ENCODE results near the gene RAB30. TPM values are rescaled to one million over a fixed set of nuclear protein-coding genes. Genes with fewer than 3 reads are reported as not detected.
"Not testable (repeated sequence)": the region's sequence is repeated elsewhere in the genome, so short reads cannot be mapped to it uniquely, and the experiment has no call there.

The RAB30 gene
- total RNA-seq, 1 donor from 2014 or later, result 11.2 TPM

DNA sequence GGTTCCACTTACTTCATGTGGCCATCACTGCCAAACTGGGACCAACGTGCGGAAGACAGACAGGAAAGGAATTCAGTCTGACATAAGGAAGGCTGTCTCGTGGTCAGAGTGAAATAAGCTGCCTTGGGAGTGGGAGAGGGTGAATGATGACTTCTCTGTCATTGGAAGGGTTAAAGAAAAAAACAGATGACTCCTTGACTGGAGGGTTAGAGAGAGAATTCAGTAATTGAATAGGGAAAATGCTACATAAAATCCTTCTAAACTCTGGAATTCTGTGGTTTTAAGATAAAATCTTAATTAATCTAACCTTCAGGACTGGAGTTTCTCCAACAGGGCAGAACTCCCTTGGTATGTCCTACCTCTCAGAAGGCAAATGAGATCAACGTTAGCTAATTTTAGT, 33.8 kb downstream of the RAB30 start:
- no peak for DNase-seq

DNA sequence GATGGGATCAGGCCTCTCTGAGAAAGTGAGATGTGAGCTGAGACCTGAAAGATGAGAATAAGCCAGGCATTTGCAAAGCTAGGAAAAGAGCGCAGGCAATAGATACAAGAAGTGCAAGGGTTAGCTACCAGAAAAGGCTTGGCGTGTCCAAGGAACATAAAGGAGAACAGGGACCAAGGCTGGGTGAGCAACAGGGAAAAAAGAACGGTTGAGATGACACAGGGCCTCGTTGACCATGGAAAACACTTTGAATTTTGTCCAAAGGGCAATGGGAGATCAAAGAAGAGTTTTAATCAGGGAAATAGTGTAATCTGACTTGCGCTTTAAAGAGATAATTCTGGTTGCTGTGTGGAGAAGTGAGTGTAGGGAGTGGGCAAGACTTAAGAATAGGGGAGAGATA, 35.0 kb downstream of the RAB30 start:
- no peak for DNase-seq

DNA sequence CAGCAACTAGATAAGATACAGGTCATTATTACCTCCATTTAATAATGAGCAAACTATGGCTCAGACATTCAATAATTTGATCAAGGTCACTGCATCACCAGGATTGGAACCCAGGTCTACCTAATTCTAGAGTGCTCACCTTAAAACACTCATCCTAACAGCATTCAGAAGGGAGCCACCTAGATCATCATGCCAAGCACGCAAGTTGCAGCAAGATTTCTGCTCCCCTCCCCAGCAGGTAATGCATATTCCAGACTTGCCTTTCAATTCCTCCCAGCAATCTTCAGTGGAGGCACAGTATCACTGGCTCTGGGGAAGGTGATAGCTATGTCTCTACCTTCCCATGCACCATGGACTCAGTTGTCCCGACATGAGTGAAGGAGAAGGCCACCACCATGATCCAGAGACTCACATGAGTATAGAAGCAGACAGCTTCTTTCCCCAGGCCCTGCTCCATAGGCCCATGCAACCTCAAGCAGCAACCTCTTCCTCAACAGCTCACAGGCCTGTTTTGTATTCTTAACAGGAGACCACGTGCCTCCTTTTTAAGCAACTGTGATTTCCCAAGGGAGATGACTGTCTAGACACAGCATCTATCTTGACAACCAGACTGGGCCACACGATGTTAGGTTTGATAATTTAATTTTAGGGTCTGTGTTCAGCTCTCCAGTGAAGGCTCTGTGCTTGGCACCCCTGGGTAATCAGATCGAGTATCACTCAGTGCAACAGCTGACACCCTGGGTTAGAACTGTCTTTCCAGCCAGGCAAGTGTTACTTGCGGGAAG, 36.4 kb downstream of the RAB30 start:
- no peak for DNase-seq

DNA sequence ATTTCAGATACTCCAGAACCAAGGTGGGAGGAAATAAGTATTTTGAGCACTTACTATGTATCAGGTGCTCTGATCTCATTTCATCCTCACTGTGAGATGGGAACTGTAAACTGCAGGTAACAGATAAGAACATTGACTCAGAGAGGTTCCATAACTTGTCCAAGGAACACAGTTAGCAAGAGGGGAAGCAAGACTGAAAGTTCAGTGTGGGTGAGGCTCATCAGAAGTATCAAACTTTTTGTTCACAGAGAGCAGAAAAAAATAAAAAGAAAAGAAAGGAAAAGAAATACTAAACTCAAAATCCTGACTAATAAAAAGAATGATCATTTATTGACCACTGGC, 37.1 kb downstream of the RAB30 start:
- no peak for DNase-seq

DNA sequence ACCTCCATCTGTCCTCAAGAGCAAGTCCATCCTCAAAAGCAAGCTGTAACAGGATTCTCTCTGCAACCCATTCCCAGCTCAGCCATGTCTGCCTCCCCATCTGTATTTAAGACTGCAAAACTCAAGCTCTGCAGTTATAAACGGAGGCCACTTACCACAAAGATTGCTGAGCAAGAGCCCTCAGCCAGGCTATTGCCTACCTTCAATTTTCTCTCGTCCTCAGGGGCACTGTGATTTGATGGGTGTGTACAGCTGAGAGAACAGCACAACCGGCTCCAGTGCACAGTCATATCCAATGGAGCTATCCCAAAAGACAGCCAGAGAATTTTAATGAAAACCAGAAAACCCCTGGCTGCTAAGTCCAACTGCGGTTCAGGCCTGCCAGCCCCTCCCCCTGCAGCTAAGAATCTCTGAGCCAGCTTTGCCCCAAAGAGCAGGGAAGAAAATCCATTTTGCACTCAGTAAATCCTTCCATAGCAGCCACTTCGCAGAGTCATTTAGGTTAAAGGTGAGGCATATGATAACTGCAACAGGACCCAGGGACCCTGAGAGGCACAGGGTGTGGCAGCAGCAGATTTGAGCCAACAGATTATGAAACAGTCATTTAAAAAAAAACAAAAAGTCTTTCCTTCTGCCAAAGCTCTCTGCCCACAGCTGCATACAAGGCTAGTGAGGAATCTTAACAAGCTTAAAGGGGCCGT, 37.6 kb downstream of the RAB30 start:
- no peak for DNase-seq

DNA sequence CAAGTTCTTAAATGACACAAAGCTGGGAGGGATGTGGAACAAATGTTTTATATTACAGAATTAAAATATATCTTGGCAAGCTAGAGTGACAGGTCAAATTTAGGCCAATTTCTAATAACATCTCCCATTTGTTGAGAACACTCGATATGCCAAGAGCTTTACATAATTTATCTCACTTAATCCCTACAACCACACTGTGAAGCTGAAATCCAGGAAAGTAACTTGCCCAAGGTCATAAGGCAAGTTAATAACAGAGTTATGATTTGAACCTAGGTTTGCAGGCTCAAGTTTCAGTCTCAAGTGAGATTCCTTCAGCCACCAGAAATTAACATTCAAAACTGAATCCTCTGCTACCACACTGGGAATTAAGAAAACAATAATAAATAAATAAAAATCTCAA, 38.3 kb downstream of the RAB30 start:
- no peak for DNase-seq

DNA sequence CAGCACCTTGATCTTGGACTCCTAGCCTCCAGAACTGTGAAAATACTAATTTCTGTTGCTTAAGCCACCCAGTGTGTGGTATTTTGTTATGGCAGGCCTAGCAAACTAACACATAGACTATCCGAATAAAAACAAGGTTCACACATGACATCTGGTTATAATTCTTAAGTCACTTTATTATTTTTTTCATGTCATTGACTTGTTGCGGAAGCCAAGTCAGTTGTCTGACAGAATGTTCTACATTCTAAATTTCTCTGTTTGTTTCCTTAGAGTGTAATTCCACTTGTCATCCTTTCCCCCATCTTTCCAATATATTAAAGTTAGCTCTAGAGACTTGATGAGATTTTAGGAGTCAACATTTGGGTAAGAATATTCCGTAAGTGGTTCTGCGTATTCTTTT, 40.6 kb downstream of the RAB30 start:
- no peak for DNase-seq

DNA sequence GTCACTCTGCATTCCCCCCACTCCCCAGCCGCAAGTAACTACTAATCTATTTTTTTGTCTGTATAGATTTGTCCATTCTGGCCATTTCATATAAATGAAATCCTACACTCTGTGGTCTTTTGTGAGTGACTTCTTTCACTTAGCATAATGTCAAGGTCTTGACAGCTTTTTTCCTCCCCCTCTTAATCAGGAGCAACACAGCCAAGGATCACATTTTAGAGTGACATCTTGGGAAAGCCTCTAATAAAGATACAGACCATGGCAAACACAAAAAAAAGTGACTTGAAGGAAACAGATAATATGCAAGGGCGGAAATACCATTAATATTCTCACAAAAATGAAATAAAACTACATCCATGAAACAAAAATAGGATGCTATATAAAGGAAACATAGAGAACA, 43.9 kb downstream of the RAB30 start:
- DNase-seq, result no peak

DNA sequence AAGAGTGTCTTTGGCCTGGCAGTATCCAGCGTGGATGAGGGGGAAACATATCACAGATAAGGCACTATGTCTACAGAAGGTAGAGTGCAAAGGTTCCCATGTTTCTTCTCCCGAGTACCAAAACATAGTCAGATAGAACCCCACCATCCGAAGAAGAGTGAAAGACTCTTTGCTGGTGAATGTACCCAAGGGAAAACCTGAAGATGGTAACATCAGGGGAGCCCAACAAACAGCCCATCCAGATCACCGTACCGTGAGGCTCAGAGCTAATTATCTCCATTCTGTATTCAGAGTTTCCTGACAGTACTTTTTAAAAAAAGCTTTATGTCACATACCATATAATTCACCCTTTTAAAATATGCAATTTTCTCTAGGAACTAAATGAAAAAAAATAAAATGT, 44.4 kb downstream of the RAB30 start:
- DNase-seq, result no peak

DNA sequence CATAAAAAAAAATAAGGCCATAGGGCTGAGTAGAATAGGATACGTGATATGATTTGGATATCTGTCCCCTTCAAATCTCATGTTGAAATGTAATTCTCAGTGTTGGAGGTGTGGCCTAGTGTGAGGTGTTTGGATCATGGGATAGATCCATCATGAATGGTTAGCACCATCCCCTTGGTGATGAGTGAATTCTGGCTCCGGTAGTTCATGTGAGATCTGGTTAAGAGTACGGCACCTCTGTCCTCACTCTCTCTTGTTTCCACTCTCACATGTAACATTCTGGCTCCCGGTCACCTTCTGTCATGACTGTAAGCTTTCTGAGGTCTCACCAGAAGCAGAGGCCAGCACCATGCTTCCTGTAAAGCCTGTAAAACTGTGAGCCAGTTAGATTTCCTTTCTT, 45.5 kb downstream of the RAB30 start:
- no peak for DNase-seq

DNA sequence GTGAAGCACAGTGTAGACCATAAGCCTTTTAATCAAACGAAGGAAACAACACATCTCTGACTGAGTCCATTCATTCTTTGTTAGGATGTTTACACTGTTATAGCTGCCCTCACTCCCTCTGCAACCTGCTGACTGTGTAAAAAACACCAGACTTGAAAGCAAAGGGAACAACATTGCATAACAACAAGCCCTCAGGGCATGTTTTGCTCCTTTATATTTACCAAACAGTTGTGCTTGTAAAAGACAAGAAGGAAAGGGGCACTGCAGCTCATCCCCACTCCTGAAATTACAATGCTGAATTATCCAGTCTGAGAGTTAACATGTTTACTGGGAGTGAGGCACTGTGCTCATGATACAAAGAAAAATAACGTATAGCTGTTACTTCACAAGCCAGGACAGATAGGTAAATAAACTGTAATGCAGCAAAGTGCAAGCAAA, 46.4 kb downstream of the RAB30 start:
- DNase-seq, result no peak

DNA sequence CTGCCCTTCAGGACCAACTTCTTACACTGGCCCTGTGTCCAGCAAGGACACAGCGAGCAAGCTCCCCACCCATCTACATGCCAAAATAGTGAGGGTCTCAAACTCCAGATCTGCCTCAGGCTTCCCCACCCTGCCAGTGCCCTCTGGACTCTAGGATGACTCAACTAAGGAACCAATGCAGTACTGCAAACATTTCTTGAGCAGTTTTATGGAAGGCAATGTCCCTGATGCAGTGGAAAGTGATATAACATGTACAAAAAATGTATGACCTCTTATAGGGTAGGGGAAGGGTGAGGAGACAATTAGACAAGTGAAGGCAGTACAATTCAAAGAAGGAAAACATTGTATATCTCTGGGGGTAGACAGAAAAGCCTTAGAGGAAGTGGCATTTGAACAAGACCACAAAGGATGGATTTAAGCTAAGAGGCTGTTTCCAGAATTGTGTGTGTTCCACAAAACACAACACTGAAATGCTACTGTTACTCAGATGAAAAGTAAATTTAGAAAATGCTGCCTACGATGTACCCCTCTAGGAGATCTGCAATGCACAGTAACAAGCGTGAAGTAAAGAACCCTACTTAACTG, 47.3 kb downstream of the RAB30 start:
- DNase-seq, result no peak

DNA sequence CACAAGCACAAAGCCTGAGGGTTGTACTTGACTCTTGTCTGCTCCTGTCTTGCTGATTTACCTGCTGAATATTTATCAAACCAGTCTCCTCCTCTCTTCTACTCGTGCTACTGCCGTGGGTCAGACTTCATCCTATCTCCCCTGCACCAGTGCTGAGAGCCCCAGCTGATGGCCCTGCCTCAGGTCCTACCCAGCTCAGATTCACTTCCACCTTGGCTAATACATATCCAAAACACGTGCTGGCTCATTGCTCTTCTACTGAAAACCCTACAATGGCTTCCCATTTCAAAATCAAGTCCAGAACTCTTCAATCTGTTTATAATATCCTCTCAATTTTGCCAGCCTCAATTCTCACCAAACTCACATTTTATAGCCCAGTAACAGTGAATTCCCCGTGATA, 48.3 kb downstream of the RAB30 start:
- DNase-seq, result no peak

DNA sequence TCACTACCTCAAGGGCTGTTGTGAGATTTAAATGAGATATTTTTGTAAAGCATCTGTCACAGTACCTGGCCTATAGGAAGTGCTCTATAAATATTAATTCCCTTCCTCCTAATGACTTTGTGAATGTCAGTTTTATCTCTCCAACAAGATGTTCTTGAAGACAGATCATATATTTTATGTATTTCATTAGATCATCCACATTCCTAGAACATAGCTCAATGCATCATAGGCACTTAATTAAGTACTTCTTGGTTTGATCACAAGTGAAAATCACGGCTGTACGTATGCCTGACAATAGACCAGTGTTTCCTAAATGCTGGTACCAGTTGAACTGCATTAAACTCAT, 49.9 kb downstream of the RAB30 start:
- no peak for DNase-seq

DNA sequence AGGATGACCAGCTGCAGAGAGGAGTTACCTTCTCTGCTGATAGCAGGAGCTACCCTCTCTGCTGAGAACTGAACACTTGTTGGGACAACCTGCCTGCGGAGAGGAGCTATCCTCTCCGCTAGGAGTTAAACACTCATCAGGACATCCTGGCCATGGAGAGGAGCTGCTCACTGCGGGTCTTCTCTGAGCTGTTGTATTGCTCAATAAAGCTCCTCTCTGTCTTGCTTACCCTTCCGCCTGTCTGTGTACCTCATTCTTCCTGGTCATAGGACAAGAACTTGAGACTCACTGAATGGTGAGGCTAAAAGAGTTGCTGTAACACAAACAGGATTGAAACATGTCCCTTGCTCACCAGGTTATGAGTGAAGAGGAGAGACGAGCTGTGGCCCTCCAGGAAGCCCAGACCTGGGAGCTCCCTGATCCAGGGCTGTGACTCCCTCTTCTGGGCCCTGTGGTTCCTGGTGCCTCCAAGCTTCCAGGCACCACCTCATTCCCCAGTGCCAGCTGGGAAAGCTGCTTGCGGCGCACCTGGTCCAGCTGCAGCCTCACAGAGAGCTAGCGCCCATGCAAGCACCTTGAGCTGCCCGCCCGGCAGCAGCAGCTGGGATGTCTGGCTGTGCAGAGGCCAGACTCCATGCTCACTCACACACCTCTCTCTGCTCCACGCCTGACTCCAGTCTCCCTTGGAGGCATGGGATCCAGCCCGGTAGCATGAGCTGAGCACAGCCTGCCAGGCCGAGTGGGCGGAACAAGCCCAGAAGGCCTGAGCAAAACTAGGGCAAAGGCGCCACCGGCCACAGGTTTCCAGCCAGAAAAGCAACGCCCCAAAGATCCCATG, 50.5 kb downstream of the RAB30 start:
- DNase-seq, result no peak

DNA sequence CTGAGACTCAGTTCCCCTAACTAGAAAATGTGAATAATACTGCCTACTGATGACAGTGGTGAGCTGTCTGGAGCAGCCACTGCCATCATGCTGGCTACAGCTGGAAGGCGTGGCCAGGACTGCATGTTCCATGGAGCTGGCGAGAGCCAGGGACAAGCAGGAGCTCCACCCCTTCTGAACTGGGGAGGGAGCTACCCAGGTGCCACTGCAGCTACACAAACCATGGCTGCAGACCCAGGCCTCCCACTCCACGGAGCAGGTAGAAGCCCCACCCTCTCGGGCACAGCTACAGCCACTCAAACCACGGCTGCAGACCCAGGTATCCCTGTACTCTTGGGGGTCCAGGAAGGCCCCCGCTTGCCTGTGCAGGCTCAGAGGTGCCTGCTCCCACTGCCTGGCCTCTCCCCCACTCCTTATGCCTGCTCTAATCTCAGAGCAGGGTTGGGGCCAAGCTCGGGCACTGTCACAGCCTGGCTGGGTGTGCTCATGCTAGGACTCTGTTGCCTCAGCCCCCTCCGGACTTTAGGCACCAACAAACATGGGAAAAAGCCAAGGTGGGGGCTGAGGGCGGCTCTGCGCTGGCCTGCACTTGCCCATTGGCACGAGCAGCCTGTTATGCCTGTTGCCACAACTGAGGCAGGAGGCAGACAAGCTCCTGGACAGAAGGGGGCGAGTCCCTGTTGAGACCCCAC, 51.7 kb downstream of the RAB30 start:
- no peak for DNase-seq

DNA sequence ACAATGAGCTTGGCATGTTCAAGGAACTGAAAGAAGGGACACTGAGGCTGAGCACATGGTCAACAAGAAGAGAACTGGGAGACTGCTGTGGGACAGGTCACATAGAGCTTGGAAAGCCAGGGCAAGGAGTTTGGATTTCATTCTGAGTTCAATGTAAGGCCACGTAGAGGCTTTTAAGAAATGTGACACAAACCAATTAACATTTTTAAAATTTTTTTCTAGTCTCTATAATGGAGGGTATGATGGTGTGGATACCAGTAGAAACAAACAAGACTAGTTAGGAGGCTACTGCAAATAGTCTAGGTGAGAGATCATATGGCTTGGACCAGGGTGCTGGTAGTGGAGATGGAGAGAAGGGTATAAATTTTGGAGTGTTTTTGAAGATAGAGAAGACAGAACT, 56.7 kb downstream of the RAB30 start:
- DNase-seq, result no peak

DNA sequence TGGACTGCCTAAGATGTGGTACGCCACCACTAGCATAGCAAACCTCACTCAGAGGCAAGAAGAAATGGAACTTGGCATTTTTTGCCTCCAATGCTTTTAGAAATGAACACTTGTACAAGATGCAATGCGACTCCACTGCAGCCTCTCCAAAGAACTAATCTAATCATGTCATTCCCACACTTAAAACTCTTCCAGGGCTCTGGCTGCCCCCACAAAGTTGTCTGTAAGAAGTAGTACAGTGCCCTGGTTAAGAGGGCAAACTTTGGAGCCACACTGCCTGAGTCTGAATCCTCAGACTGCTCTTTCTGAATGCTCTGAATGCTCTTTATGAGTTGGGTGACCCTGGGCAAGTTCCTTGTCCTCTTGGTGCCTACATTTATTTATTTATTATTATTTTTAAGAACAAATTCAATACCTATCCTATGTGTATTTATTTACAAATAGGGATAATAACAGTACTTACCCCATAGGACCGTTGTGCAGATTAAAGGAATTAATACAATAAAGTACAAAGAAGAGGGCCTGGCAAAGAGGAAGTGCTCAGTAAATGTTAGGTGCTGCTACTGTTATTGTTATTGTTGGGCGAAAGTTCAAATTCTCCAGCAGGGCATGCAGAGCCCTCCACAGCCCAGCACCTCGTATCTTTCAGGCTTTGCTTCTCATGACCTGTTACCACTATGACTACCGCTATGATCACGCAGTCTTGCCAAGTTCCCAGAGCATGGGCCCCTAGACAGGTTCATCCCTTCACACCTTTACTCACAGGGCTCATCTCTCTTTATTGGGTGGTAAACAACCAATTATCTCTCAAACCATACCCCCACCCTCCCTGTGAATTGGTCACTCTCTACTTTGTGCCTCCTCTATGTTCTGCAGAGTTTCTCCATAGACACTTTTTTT, 59.3 kb downstream of the RAB30 start:
- no peak for DNase-seq

DNA sequence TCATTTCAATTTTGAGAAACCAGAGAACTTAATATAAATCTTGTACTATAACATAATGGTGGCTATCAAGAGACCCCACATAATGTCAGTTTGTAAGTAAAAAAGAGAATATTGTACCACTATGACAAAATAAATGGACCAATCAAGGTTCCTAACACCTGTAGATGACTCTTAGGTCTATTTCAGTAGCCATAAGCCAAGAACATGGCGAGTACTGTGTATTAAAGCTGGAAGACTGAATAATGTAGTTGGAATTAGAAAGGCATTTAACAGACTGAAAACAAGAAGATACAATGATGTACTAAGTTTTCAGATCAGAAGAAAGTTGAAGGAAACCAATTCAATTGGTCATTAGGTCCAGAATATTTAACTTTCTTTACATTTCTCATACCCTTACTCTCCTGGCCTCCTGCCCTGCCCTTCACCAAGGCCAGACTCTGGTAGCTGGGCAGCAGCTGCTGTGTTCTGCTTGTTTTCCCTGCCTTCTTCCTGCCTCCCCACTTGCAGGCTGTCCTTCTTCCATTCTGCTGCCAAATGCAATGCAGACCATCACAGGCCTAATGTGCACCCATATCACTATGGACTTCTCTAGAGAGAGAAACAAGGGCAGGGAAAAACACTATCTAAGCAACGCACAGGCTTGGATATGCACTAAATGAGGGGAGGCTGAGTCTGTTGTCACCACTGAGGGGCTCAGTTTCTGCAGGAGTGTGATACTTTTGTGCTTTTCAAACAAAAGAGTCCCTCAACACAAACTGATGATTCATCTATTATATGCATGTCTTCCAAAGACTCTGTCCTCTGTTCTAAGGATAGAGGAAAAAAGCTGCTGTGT, 60.1 kb downstream of the RAB30 start:
- DNase-seq, result peak; percentile 37

DNA sequence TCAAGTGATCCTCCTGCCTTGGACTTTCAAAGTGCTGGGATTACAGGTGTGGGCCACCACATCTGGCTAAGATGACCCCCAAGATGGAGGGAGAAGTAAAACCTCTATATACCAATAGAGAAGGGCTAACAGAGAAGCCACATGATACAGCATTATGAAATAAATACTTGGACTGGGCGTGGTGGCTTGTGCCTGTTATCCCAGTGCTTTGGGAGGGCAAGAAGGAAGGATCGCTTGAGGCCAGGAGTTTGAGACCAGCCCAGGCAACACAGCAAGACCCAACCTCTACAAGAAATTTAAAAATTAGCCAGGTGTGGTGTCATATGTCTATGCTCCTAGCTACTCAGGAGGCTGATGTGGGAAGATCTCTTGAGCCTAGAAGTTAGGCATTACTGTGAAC, 61.7 kb downstream of the RAB30 start:
- no peak for DNase-seq

DNA sequence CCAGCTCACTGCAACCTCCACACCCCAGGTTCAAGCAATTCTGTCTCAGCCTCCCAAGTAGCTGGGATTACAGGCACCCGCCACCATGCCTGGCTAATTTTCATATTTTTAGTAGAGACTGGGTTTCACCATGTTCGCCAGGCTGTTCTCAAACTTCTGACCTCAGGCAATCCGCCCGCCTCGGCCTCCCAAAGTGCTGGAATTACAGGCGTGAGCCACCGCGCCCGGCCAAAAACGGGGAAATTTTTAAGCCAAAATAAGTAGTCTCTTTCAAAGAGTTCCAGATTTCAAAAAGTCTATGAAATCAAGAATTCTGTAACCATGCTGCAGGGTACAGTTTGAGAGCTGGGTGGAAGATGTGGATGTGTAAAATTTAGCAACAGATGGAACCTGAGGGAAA, 62.6 kb downstream of the RAB30 start:
- DNase-seq, result not testable (repeated sequence)

All from dermis blood vessel endothelial cell (primary cell).